Caco-2 (cell line): ENCODE measurements around the gene SPINT2. TPM values are rescaled to one million over a fixed set of nuclear protein-coding genes. Genes with fewer than 3 reads are reported as not detected.

Experiments
- BruUV-seq: library from RNA; stranded (reverse); fragments of 400-500 nt; replicated peaks from 2 replicates; lab custom pipeline; 2021; lab: Mats Ljungman, UMichigan
- CTCF ChIA-PET: fragments of 300-600 bp; sonication (Branson Sonifier 250); formaldehyde crosslinking; loops from one replicate; lab custom pipeline; 2022; ENCODE audit warnings: antibody characterized with exemption; lab: Charles Lee
- POLR2A ChIA-PET: fragments of 300-600 bp; sonication (Branson Sonifier 250); formaldehyde crosslinking; loops from one replicate; lab custom pipeline; 2022; ENCODE audit warnings: antibody characterized with exemption; lab: Charles Lee
- DNase-seq, 2 experiments: peaks; one replicate each; pipeline versions ENCODE4 v3.0.0 to v3.0.0-alpha.2; 2020 to 2022
- H3K27me3 ChIP-seq: replicated peaks from 2 replicates; pipeline ENCODE4 v1.6.0; 2011; ENCODE audit warnings: low read length; ENCODE audit not compliant: control insufficient read depth, insufficient read depth
- H3K36me3 ChIP-seq: 2 replicates; pipeline ENCODE4 v1.5.1; 2011; ENCODE audit warnings: low read length; ENCODE audit not compliant: control insufficient read depth, insufficient read depth
- H3K4me1 ChIP-seq: fragments of 250-450 bp; sonication (Bioruptor Pico); 2 replicates; pipeline ENCODE4 v1.5.1; 2020; ENCODE audit warnings: mild to moderate bottlenecking
- H3K4me3 ChIP-seq: 2 replicates; pipeline ENCODE4 v1.5.1; 2011; ENCODE audit warnings: low read depth, mild to moderate bottlenecking, control low read depth, low read length
- H3K9me3 ChIP-seq: fragments of 250-450 bp; sonication (Bioruptor Pico); 2 replicates; pipeline ENCODE4 v1.5.1; 2020; ENCODE audit warnings: mild to moderate bottlenecking, moderate library complexity
- H3K27ac Mint-ChIP-seq: one replicate; pipeline ENCODE4 v1.8.0; 2022; ENCODE audit warnings: mixed read lengths; ENCODE audit not compliant: unreplicated experiment
- H3K27me3 Mint-ChIP-seq: one replicate; pipeline ENCODE4 v1.8.0; 2022; ENCODE audit warnings: mixed read lengths; ENCODE audit not compliant: insufficient read depth, unreplicated experiment
- H3K36me3 Mint-ChIP-seq: one replicate; pipeline ENCODE4 v1.8.0; 2022; ENCODE audit warnings: mild to moderate bottlenecking, mixed read lengths; ENCODE audit not compliant: insufficient read depth, unreplicated experiment
- H3K4me1 Mint-ChIP-seq: one replicate; pipeline ENCODE4 v1.8.0; 2022; ENCODE audit warnings: low read depth, mixed read lengths; ENCODE audit not compliant: unreplicated experiment
- H3K4me3 Mint-ChIP-seq: one replicate; pipeline ENCODE4 v1.8.0; 2022; ENCODE audit warnings: mild to moderate bottlenecking, moderate library complexity, mixed read lengths; ENCODE audit not compliant: unreplicated experiment
- H3K9me3 Mint-ChIP-seq: one replicate; pipeline ENCODE4 v1.8.0; 2022; ENCODE audit warnings: mixed read lengths; ENCODE audit not compliant: unreplicated experiment
- intact Hi-C: fragments of 100-400 bp; cut with micrococcal nuclease; formaldehyde crosslinking; loops from one replicate; pipeline ENCODE4 v1.10.0; 2022; ENCODE audit not compliant: unreplicated experiment
- total RNA-seq: library from RNA; stranded (reverse); gene quantifications from 2 replicates; pipeline ENCODE4 v1.2.3, GENCODE V29; 2022
- TF ChIP-seq, protein P1 (sequence below), 2 experiments: fragments of 200-600 bp in 1 of 2; IDR thresholded peaks; 1 replicate in 1 of 2; 2 replicates in 1 of 2; pipeline versions ENCODE4 v1.5.1 to v1.8.0; 2011 to 2022; ENCODE audit warnings: antibody characterized with exemption in 1 of 2, control low read depth in 1 of 2, inconsistent platforms in 1 of 2, low read depth in 1 of 2, low read length in 1 of 2, mild to moderate bottlenecking in 1 of 2, moderate library complexity in 1 of 2; ENCODE audit not compliant: insufficient read depth in 1 of 2, severe bottlenecking in 1 of 2, unreplicated experiment in 1 of 2

Gene SPINT2
- total RNA-seq, 1 experiment from 2014 or later = 748 TPM

DNA sequence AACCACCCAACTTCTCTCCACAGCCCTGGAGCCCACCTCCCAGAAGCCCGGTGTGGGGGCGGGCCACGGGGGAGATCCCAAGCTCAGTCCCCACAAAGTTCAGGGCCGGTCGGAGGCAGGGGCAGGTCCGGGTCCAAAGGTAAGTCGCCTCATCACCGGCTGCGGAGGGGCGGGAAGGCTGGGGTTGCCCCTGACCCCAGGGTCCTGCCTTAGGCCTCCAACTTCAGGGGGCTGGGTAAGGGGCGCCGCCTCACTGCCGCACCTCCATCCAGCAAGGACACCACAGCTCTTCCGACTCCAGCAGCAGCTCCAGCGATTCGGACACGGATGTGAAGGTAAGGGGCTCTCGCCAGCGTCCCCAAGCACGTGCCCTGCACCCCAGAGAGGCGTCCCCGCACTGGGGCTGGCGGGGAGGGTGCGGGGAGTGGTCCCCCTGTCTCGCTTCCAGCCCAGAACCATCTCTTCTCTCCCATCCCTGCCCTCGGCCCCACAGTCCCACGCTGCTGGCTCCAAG lies 40.0 kb downstream of the SPINT2 start:
- intact Hi-C loops = no loop called here
- peaks cover 13% of the 10 kb centered on the region for H3K4me1 Mint-ChIP-seq
- BruUV-seq = TSS peak; percentile 46

DNA sequence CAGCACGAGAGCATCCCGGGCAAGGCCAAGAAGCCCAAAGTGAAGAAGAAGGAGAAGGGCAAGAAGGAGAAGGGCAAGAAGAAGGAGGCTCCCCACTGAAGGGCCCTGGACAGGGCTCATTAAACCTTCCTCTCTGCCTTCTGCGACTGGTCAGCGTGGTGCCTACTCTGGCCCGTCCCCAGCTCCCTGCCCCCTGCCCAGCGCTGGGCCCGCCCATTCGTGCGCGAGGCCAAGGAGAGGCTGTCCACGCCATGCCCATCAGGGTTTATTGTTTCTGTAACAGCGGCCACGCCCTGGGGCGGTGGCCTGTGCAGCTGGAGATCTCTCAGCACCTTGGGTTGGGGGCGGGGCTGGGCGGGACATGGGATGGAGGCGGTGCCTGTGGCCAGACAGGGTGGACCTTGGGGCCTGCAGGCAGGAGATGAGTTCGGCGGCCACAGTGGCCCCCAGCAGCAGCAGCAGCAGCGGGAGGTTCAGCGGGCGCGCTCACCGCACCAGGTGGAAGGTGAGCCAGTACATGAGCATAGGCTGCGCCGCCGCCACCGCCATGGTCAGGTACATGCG lies 40.6 kb downstream of the SPINT2 start:
- peak overlapping the region; percentile 84 for H3K27ac Mint-ChIP-seq
- Histone ChIP-seq H3K36me3 (no peaks in the 10 kb centered on the region), H3K4me1 (peaks cover 37% of the 10 kb centered on the region), H3K9me3 (no peaks in the 10 kb centered on the region), H3K4me3 (peak overlapping the region; percentile 33), H3K27me3 (no peaks in the 10 kb centered on the region)
- no peaks in the 10 kb centered on the region for H3K9me3 Mint-ChIP-seq
- BruUV-seq = no TSS peak
- peaks cover 13% of the 10 kb centered on the region for H3K4me1 Mint-ChIP-seq
- no peaks in the 10 kb centered on the region for H3K27me3 Mint-ChIP-seq
- H3K4me3 Mint-ChIP-seq = peak overlapping the region; percentile 66
- ChIA-PET POLR2A (interaction anchor here (1.2 to 1.4 kb wide), 2 partner anchors 40 to 69 kb away, joined by 3 to 9 read pairs; partner anchors contain the start of genes PSMD8 and SPINT2), CTCF (interaction anchor here (0.6 to 1.1 kb wide), 3 partner anchors 11 to 98 kb away, joined by 3 to 4 read pairs (median 4); partner anchors contain the start of gene FAM98C)
- H3K36me3 Mint-ChIP-seq = peaks cover 35% of the 10 kb centered on the region
- intact Hi-C loops = no loop called here
- TF ChIP-seq, protein P1, sequence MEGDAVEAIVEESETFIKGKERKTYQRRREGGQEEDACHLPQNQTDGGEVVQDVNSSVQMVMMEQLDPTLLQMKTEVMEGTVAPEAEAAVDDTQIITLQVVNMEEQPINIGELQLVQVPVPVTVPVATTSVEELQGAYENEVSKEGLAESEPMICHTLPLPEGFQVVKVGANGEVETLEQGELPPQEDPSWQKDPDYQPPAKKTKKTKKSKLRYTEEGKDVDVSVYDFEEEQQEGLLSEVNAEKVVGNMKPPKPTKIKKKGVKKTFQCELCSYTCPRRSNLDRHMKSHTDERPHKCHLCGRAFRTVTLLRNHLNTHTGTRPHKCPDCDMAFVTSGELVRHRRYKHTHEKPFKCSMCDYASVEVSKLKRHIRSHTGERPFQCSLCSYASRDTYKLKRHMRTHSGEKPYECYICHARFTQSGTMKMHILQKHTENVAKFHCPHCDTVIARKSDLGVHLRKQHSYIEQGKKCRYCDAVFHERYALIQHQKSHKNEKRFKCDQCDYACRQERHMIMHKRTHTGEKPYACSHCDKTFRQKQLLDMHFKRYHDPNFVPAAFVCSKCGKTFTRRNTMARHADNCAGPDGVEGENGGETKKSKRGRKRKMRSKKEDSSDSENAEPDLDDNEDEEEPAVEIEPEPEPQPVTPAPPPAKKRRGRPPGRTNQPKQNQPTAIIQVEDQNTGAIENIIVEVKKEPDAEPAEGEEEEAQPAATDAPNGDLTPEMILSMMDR (IDR thresholded peaks at IDR 0.05; ENCODE audit: insufficient read depth in 1 of 2, low read depth in 1 of 2, low read length in 1 of 2, severe bottlenecking in 1 of 2, unreplicated experiment in 1 of 2) = no peak
- peak; percentile 83 to 93 for DNase-seq

More for the DNA sequence above, 40.0 kb downstream of the SPINT2 start:
- ChIA-PET POLR2A (interaction anchor here (0.5 to 1.4 kb wide), 3 partner anchors 31 to 70 kb away, joined by 3 to 9 read pairs (median 4); partner anchors contain the start of genes PSMD8 and SPINT2), CTCF (interaction anchor here (0.5 to 1.1 kb wide), 5 partner anchors 10 to 284 kb away, joined by 3 to 4 read pairs (median 4); partner anchors contain the start of gene FAM98C)
- no peaks in the 10 kb centered on the region for H3K27me3 Mint-ChIP-seq
- peaks cover 42% of the 10 kb centered on the region for H3K4me1 ChIP-seq
- no peaks in the 10 kb centered on the region for H3K27me3 ChIP-seq
- peak overlapping the region; percentile 33 for H3K4me3 ChIP-seq
- H3K9me3 Mint-ChIP-seq = no peaks in the 10 kb centered on the region
- no peak for DNase-seq
- H3K4me3 Mint-ChIP-seq = peak overlapping the region; percentile 66
- no peaks in the 10 kb centered on the region for H3K9me3 ChIP-seq
- H3K27ac Mint-ChIP-seq = peak overlapping the region; percentile 84
- H3K36me3 ChIP-seq = no peaks in the 10 kb centered on the region
- TF ChIP-seq, protein P1 (IDR thresholded peaks at IDR 0.05; ENCODE audit: insufficient read depth in 1 of 2, low read depth in 1 of 2, low read length in 1 of 2, severe bottlenecking in 1 of 2, unreplicated experiment in 1 of 2) = no peak
- H3K36me3 Mint-ChIP-seq = peaks cover 33% of the 10 kb centered on the region

DNA sequence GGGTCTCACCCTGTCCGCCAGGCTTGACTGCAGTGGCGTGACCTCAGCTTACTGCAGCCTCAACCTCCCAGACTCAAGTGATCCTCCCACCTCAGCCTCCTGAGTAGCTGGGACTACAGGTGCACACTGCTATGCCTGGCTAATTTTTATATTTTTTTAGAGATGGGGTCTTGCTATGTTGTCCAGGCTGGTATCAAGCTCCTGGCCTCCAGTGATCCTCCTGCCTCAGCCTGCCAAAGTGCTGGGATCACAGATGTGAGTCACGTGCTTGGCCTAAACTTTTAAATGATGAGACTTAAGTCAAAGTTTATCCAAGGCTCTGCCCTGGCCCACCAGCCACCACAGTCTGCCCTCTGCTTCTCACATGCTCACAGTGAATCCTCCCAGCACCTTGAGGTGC lies 41.9 kb downstream of the SPINT2 start:
- TF ChIP-seq, protein P1 (IDR thresholded peaks at IDR 0.05; ENCODE audit: insufficient read depth in 1 of 2, low read depth in 1 of 2, low read length in 1 of 2, severe bottlenecking in 1 of 2, unreplicated experiment in 1 of 2) = no peak
- intact Hi-C loops = no loop called here
- H3K27ac Mint-ChIP-seq = no peak overlapping the region
- no peaks in the 10 kb centered on the region for H3K9me3 ChIP-seq
- no TSS peak for BruUV-seq
- no peaks in the 10 kb centered on the region for H3K9me3 Mint-ChIP-seq
- H3K36me3 ChIP-seq = no peaks in the 10 kb centered on the region
- no peaks in the 10 kb centered on the region for H3K27me3 Mint-ChIP-seq
- no peak overlapping the region for H3K4me3 Mint-ChIP-seq
- H3K4me3 ChIP-seq = no peak overlapping the region
- ChIA-PET CTCF (no interaction called here), POLR2A (no interaction called here)
- peaks cover 31% of the 10 kb centered on the region for H3K4me1 ChIP-seq
- H3K27me3 ChIP-seq = no peaks in the 10 kb centered on the region
- DNase-seq = no peak
- H3K4me1 Mint-ChIP-seq = peaks cover 6% of the 10 kb centered on the region
- peaks cover 27% of the 10 kb centered on the region for H3K36me3 Mint-ChIP-seq
